ENCODE data around the gene AP1B1.
"Not testable (repeated sequence)": the region's sequence is repeated elsewhere in the genome, so short reads cannot be mapped to it uniquely, and the experiment has no call there.

AP1B1 gene

GRCh38 chr22:29346659-29347058 is 41.7 kb downstream of the AP1B1 start:
- DNase-seq: no peak

DNA sequence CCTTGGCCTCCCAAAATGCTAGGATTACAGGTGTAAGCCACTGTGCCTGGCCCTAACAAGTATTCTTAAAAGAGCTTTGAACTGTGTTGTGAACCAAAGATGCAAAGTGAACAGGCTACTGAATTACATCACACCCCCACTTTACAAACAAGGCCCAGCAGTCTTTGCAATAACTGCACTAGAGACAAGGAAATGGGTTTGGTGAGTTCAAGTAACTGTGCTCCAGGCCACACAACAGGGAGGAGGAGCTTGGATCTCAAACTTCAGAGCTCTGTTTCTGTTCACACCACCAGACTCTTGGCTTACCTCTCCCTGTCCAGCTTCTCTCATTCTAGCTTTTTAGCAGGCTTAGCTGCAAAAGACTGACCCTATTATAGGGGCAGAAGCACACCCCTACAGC is 42.4 kb downstream of the AP1B1 start:
- peak; percentile 72 for DNase-seq

- not testable (repeated sequence) for DNase-seq
Measured at GRCh38 chr22:29344889-29345288, 43.5 kb downstream of the AP1B1 start.

DNA sequence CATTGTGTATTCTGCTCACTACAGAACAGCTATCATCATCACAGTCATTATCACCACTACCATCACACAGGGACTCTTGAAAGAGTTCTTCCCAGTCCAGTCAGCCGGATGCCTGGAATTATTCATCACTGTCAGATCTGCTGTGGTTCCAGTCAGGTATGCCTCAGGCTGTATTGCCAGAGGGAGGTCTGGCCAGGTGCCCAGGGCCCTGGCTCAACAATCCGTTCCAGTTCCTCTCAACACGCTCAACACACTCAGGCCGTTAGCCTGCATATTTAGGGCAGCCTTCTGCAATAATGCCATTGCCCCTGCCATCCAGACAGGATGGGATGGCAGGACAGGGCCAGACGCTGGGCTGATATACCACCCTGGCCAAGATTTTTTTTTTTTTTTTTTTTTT is 44.2 kb downstream of the AP1B1 start:
- peak; percentile 98 for DNase-seq

- peak; percentile 79 for DNase-seq
Measured at GRCh38 chr22:29343313-29343805, 45.0 kb downstream of the AP1B1 start.

GRCh38 chr22:29342577-29343312 is 45.6 kb downstream of the AP1B1 start:
- DNase-seq: no peak

DNA sequence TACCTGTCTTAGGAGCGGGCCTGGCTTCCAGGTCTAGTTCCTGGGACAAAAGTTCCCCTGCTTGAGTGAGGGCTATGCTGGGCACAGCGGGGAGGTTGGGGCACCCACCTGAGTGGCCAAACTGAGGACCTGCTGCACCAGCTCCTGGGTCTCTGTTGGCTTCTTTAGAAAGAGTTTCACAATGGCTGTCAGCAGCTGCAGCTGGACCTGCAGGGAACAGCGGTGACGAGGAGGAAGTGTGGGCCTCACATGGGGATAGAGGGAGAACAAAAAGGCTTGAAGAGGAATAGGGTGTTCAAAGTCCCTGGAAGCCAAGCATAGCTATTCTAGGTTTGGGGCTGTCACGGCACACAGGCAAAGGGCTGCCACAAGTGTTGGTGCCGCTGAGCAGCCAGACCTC is 46.2 kb downstream of the AP1B1 start:
- DNase-seq: no peak

GRCh38 chr22:29341849-29342127 is 46.6 kb downstream of the AP1B1 start:
- DNase-seq: no peak

GRCh38 chr22:29341056-29341848 is 47.1 kb downstream of the AP1B1 start:
- no peak for DNase-seq

DNA sequence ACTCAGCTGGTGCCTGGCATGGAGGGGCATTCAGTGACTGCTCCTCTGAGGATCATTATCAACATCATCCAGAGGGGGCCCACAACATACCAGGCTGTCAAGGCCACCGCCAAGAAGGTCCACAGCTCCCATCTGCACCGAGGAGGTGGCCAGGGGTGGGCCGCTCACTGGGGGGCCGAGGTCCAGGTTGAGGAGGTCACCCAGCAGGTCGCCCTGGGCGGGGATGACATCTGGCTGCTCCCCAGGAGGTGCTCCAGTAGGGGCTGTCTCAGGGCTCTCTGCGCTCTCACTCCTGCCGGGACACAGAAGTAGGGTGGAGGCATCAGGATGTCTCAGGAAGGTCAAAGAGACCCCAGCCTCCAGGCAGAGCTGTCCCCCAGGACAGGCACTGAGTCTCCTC is 47.8 kb downstream of the AP1B1 start:
- no peak for DNase-seq

DNA sequence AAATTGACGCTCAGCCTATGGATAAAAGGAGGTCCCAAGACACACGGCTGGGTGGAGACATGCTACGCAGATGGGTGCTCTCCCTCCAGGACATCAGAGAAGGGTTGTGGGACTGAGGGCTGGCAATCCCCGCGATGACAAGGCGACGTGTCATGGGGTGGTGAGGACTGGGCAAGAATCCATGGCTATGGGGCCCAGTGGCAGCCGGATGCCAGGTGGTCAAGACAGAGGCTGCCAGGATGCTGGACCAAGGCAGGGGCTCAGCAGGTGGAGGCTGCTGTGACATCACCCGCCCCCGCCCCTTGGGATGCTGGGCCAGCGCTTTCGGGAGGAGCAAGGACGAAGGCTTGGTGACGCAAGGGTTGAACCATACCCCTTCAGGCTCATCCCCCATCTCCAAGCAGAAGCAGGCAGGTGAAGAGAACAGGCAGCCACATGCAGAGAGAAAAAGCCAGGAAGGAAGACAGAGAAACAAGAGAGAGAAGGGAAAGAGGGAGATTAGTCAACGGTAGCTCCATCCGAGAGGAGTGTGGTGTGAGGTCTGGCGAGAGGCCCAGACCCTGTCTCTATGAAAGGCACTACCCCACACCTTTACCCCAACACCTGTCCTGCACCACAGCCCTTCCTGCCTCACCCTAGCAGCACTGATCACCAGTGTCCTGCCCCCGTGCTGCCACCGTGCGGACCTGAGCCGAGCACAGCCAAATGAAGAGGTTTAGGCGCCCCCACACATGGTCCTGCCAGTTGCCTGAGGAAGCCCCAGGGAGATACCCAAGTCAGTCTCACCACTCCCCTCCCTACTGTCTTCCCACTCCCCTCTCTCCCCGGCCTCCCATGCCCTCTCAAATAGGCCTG is 48.8 kb downstream of the AP1B1 start:
- no peak for DNase-seq

DNA sequence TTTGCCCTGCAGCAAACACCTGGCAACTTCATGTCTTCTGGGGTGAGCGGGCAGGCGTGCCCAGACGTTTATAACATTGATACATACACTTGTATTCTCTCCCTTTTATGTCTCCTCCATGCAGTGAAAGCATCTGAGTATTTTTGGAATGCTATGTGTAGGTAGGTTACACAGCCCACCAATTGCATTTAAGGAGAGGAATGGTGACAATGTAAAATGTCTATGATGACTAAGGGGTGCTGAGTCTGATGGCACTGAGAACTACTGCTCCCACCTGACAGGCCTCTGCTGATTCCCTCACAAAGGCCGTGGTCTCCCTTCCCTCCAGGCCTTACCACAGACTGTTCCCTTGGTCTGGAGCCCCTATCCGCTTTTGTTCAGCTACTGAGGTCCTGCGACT is 50.0 kb downstream of the AP1B1 start:
- no peak for DNase-seq

DNA sequence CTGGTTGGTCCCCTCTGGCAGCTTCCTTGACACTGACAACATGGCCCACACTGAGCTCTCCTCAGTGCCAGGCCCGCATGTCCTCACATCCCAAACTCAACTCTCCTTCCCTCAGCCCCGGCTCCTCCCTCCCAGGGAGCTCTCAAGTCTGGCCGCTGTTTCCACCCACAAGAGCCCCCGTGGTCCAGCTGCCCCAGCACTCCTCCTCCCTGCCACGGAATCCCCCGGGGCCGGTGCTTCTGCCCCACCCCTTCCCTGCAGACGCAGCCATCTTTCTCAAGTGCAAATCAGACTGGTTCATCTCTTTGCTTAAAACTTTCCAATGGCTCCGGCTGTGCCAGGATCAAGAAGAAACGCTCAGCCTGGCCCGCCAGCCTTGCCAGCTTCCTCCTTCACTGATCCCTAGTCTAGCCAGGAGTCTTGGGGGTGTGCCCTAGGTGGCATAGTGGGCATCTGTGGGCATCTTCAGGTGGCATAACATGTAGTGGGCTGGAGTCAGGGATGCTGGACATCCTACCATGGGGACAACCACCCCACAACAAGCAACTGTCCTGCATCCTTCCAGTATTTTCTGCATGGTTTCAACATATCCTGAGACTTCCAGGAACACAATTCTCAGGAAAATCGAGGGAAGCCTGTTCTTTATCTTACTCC is 50.6 kb downstream of the AP1B1 start:
- no peak for DNase-seq

DNA sequence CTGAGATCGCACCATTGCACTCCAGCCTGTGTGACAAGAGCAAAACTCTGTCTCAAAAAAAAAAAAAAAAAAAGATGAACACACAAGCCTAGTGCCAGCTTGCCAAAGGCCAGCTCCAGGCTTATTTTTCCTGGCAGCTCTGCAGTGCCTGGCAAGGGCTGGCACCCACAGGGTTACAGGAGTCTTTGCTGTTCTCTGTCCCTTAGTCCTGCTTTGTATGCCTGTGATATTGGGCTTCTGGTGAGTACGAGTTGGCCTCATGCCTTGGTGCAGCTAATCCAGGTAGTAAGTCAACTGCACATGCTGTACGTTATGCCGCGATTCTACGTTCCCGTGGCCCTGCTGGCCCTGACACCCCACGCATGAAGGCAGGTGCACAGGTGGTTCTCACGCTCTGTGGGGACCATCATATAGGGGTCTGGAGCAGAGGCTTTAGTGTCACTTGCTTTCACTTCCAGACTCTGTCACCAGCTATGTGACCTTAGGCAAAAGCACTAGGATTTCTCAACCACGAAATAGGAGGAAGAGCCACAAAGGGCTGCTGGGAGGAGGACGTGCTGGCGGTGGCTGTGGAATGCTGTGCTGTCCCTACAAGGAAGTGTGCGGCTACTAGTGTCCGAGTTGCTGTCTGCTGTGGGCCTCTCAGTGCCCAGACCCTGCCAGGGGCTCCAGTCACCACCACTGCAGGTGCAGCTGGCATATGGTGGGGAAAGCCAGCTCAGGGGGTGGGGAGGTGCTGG is 51.4 kb downstream of the AP1B1 start:
- DNase-seq: no peak

DNA sequence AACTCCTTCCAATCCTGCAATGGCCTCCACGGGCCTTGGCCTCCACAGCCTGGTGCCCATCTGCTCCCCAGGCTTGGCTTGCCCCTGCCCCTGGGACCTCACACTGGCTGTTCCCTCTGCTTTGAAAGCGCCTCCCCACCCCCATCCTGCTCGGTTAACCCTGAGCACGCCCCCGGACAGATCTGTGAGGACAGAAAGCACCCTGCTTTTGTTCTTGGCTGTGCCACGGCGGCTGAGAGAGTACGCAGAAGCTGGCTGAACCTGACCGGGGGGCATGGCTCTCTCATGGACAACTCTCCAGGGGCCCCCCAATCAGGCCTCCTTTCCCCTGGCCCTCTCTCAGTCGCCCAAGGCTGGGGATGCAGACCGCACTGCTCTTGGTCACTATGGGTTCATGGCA is 52.7 kb downstream of the AP1B1 start:
- DNase-seq: no peak

- DNase-seq: no peak
Measured at GRCh38 chr22:29334696-29335344, 53.5 kb downstream of the AP1B1 start.

DNA sequence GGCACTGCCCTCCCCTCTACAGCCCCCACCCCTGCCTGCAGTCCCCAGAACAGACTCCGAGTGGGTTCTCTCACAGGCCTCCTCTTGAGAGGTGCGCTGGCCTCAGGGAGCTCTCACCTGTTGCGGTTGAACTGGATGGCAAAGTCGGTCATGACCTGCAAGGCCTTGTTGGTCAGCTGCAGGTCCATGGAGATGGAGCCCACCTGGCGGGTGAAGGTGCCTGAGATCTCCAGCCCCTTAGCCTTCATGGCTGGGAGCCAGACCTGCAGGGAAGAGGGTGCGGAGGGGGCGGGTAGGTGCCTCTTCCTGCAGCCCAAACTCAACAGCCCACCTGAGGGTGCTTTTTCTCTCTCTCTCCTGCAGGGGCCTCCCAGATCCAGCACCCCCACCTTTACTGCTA is 54.2 kb downstream of the AP1B1 start:
- DNase-seq: no peak

GRCh38 chr22:29332886-29333496 is 55.4 kb downstream of the AP1B1 start:
- no peak for DNase-seq

- DNase-seq: no peak
Measured at GRCh38 chr22:29331658-29332300, 56.6 kb downstream of the AP1B1 start.

DNA sequence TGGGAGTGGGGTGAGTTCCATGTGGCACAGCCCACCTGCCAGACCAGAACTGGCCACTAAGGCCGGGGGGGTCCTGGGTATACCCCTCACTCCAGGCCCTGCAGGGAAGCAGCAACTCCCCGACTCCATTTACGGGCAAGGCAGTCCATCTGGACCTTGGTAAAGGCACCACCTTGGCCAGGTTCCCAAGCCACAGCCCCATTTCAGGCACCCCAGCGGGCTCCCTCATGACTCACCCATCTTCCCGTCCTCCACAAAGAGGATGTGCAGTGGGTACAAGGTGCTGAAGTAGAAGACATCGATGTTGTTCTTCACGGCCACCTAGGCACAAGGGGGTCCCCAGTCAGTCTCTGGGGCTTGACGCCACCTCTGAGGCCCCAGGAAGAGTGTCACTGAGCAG is 57.2 kb downstream of the AP1B1 start:
- DNase-seq: no peak

GRCh38 chr22:29330753-29331152 is 57.6 kb downstream of the AP1B1 start:
- peak; percentile 92 for DNase-seq

Measured in islet precursor cell (in vitro differentiated cells).